Spleen (tissue), 7 donors: ENCODE results near the gene AFDN.

Source experiments
- CTCF ChIP-seq, 11 experiments: fragments of 200-600 bp in 7 of 11; fragments of 450-650 bp in 4 of 11; sonication (generic) in 4 of 11; IDR thresholded peaks in 8 of 11; conservative IDR thresholded peaks in 3 of 11; 1 replicate in 7 of 11; 2 replicates in 4 of 11; pipeline versions ENCODE4 v1.4.0 to v1.8.0; 2016 to 2021; ENCODE audit warnings: antibody characterized with exemption in 11 of 11, inconsistent platforms in 4 of 11, mild to moderate bottlenecking in 1 of 11
- POLR2AphosphoS5 ChIP-seq, 3 donors: sonication (generic); formaldehyde crosslinking; IDR thresholded peaks; one replicate each; pipeline ENCODE4 v1.5.1; 2017; ENCODE audit warnings: antibody characterized with exemption in 3 of 3
- donor health status: DM: no; HTN: no; CAD: no; lungs with moderate emphysema.
- donor health status: DM: no; HTN: no; CAD: no.
- donor health status: DM: no; HTN: no; CAD: no.

- TF ChIP-seq CTCF (IDR thresholded peaks at IDR 0.05 in 8 of 11, conservative IDR thresholded peaks at IDR 0.05 in 3 of 11) (no peak), POLR2AphosphoS5 (IDR thresholded peaks at IDR 0.05) (no peak)
These were observed 19.1 kb downstream of the AFDN start for GRCh38 chr6:167845856-167846255.
